Liver (tissue), 9 donors: ENCODE measurements around the gene CLPTM1L. TPM values are rescaled to one million over a fixed set of nuclear protein-coding genes. Genes with fewer than 3 reads are reported as not detected.
A peak's percentile ranks its signal among the peaks of the same experiment; 100 is the strongest.

ENCODE experiments used
- DNase-seq: peaks from one replicate; pipeline ENCODE4 v3.0.0-alpha.2; 2017; ENCODE audit warnings: low spot score
- H3K27ac ChIP-seq, 2 donors: one replicate each; pipeline ENCODE4 v1.7.0; 2013; ENCODE audit warnings: inconsistent platforms in 2 of 2, low read length in 2 of 2, control low read depth in 1 of 2, low read depth in 1 of 2, mild to moderate bottlenecking in 1 of 2
- H3K27me3 ChIP-seq, 4 donors: one replicate each; pipeline versions ENCODE4 v1.6.1 to v1.7.0; 2013; ENCODE audit warnings: low read length in 3 of 4, inconsistent platforms in 1 of 4, mild to moderate bottlenecking in 1 of 4, moderate library complexity in 1 of 4; ENCODE audit not compliant: control insufficient read depth in 4 of 4, insufficient read depth in 4 of 4
- H3K36me3 ChIP-seq, 4 donors: one replicate each; pipeline versions ENCODE4 v1.6.1 to v1.7.0; 2013; ENCODE audit warnings: low read length in 3 of 4, mild to moderate bottlenecking in 3 of 4, low read depth in 1 of 4, moderate library complexity in 1 of 4; ENCODE audit not compliant: control insufficient read depth in 4 of 4, insufficient read depth in 3 of 4
- H3K4me1 ChIP-seq, 4 donors: one replicate each; pipeline versions ENCODE4 v1.6.1 to v1.7.0; 2013; ENCODE audit warnings: low read length in 3 of 4, mild to moderate bottlenecking in 3 of 4, moderate library complexity in 1 of 4; ENCODE audit not compliant: control insufficient read depth in 4 of 4, insufficient read depth in 4 of 4
- H3K4me3 ChIP-seq, 3 donors: one replicate each; pipeline versions ENCODE4 v1.6.1 to v1.7.0; 2013; ENCODE audit warnings: low read length in 3 of 3, control low read depth in 1 of 3, low read depth in 1 of 3, mild to moderate bottlenecking in 1 of 3
- H3K9ac ChIP-seq, 2 donors: one replicate each; pipeline ENCODE4 v1.7.0; 2013; ENCODE audit warnings: low read length in 2 of 2, mild to moderate bottlenecking in 2 of 2, moderate library complexity in 2 of 2, control low read depth in 1 of 2, low read depth in 1 of 2
- H3K9me3 ChIP-seq, 4 donors: one replicate each; pipeline versions ENCODE4 v1.6.1 to v1.7.0; 2013; ENCODE audit warnings: low read length in 3 of 4; ENCODE audit not compliant: control insufficient read depth in 4 of 4
- ATF3 ChIP-seq: IDR thresholded peaks from 2 replicates; pipeline ENCODE4 v1.6.1; 2016; ENCODE audit warnings: antibody characterized with exemption
- CTCF ChIP-seq: fragments of 150-350 bp; IDR thresholded peaks from 2 replicates; pipeline ENCODE4 v1.5.1; 2017; ENCODE audit warnings: improper control_type of control experiment, low read depth, low read length; ENCODE audit not compliant: missing input control
- EGR1 ChIP-seq, 2 donors: IDR thresholded peaks; 2 replicates each; pipeline ENCODE4 v1.6.1; 2016 to 2018; ENCODE audit warnings: antibody characterized with exemption in 2 of 2, low read depth in 2 of 2
- FOXA1 ChIP-seq: IDR thresholded peaks from 2 replicates; pipeline ENCODE4 v1.6.1; 2016; ENCODE audit warnings: antibody characterized with exemption
- FOXA2 ChIP-seq: IDR thresholded peaks from 2 replicates; pipeline ENCODE4 v1.6.1; 2016; ENCODE audit warnings: antibody characterized with exemption
- GABPA ChIP-seq, 2 donors: IDR thresholded peaks in 1 of 2; conservative IDR thresholded peaks in 1 of 2; 2 replicates each; pipeline ENCODE4 v1.6.1; 2016; ENCODE audit warnings: antibody characterized with exemption in 2 of 2, mild to moderate bottlenecking in 1 of 2, moderate library complexity in 1 of 2
- HNF4A ChIP-seq, 2 donors: conservative IDR thresholded peaks; 2 replicates each; pipeline ENCODE4 v1.6.1; 2016; ENCODE audit warnings: antibody characterized with exemption in 2 of 2, mild to moderate bottlenecking in 2 of 2
- HNF4G ChIP-seq: IDR thresholded peaks from 2 replicates; pipeline ENCODE4 v1.6.1; 2016; ENCODE audit warnings: antibody characterized with exemption
- JUND ChIP-seq, 2 donors: IDR thresholded peaks; 2 replicates each; pipeline ENCODE4 v1.6.1; 2016; ENCODE audit warnings: antibody characterized with exemption in 2 of 2
- MAX ChIP-seq: IDR thresholded peaks from 2 replicates; pipeline ENCODE4 v1.6.1; 2016; ENCODE audit warnings: antibody characterized with exemption
- NR2F2 ChIP-seq: IDR thresholded peaks from 2 replicates; pipeline ENCODE4 v1.6.1; 2016; ENCODE audit warnings: antibody characterized with exemption
- RAD21 ChIP-seq, 2 donors: IDR thresholded peaks; 2 replicates each; pipeline ENCODE4 v1.6.1; 2016; ENCODE audit warnings: antibody characterized with exemption in 2 of 2, mild to moderate bottlenecking in 2 of 2
- REST ChIP-seq: IDR thresholded peaks from 2 replicates; pipeline ENCODE4 v1.6.1; 2016; ENCODE audit warnings: antibody characterized with exemption, mild to moderate bottlenecking
- RXRA ChIP-seq, 2 donors: IDR thresholded peaks; 2 replicates each; pipeline ENCODE4 v1.6.1; 2017 to 2018; ENCODE audit warnings: antibody characterized with exemption in 2 of 2, mild to moderate bottlenecking in 1 of 2
- SP1 ChIP-seq: IDR thresholded peaks from 2 replicates; pipeline ENCODE4 v1.6.1; 2018; ENCODE audit warnings: antibody characterized with exemption, mild to moderate bottlenecking
- TAF1 ChIP-seq: conservative IDR thresholded peaks from 2 replicates; pipeline ENCODE4 v1.6.1; 2016; ENCODE audit warnings: antibody characterized with exemption, mild to moderate bottlenecking
- YY1 ChIP-seq: IDR thresholded peaks from 2 replicates; pipeline ENCODE4 v1.6.1; 2016; ENCODE audit warnings: antibody characterized with exemption, mild to moderate bottlenecking
- ZBTB33 ChIP-seq: IDR thresholded peaks from 2 replicates; pipeline ENCODE4 v1.6.1; 2016; ENCODE audit warnings: antibody characterized with exemption
- WGBS: extraction: QIAGEN DNeasy Blood & Tissue Kit; methylation state at CpG from one replicate; pipeline ENCODE4 v1.1.7; 2013; 5-methylcytosine and 5-hydroxymethylcytosine counted together
- polyA plus RNA-seq, 2 donors: library from polyadenylated mRNA; stranded (reverse) in 1 of 2; unstranded in 1 of 2; fragments of 200-250 nt in 1 of 2; fragments of >200 nt in 1 of 2; fragmentation: Nextera tagmentation in 1 of 2; extraction: Ambion mirVana in 1 of 2; gene quantifications; one replicate each; pipeline versions ENCODE4 v1.2.1 to v1.2.3, GENCODE V29; 2013 to 2015
- total RNA-seq, 2 donors: library from RNA; depleted of rRNA; stranded (reverse); fragments of >200 nt; gene quantifications; one replicate each; pipeline ENCODE4 v1.2.3, GENCODE V29; 2014
- donor health status: healthy.
- donor health status: healthy.
- donor health status: healthy.
- donor health status: healthy.
- donor health status: healthy.

Gene CLPTM1L
- total and polyA plus RNA-seq, 4 donors, result 69.2 to 255 (median 146) TPM

- H3K9ac ChIP-seq, result peak overlapping the region; percentile 36 to 43
- no peaks in the 10 kb centered on the region for H3K27me3 ChIP-seq
- peak overlapping the region in 2 of 3 donors; percentile 61 to 66 for H3K4me3 ChIP-seq
- H3K36me3 ChIP-seq, result no peaks in the 10 kb centered on the region
- DNase-seq, result peak; percentile 78
- peaks cover 1 to 13% (median 8%) of the 10 kb centered on the region in 4 donors for H3K4me1 ChIP-seq
- H3K9me3 ChIP-seq, result no peaks in the 10 kb centered on the region
- peak in 1 of 2 donors; percentile 36 for TF ChIP-seq RAD21 (IDR thresholded peaks at IDR 0.05)
- no peak for TF ChIP-seq YY1
- peak; percentile 50 for TF ChIP-seq REST
- peak; percentile 68 for TF ChIP-seq SP1
- peak; percentile 47 to 52 for TF ChIP-seq HNF4A (conservative IDR thresholded peaks at IDR 0.05)
- peak in 1 of 2 donors; percentile 23 for TF ChIP-seq GABPA (IDR thresholded peaks at IDR 0.05 in 1 of 2, conservative IDR thresholded peaks at IDR 0.05 in 1 of 2)
- no peak for TF ChIP-seq FOXA1
- peak overlapping the region; percentile 22 to 59 for H3K27ac ChIP-seq
- 13% methylated on average over 48 of the region's 48 CpGs for WGBS
Observed at GRCh38 chr5:1385395-1386273, 40.7 kb upstream of the CLPTM1L start.

- WGBS, result 83% methylated on average over 10 of the region's 10 CpGs
- H3K36me3 ChIP-seq, result no peaks in the 10 kb centered on the region
- TF ChIP-seq GABPA (IDR thresholded peaks at IDR 0.05 in 1 of 2, conservative IDR thresholded peaks at IDR 0.05 in 1 of 2), result no peak
- no peak for TF ChIP-seq NR2F2
- no peak for TF ChIP-seq HNF4G
- no peak for TF ChIP-seq FOXA2
- TF ChIP-seq ATF3, result no peak
- TF ChIP-seq CTCF, result no peak
- TF ChIP-seq SP1, result no peak
- TF ChIP-seq JUND (IDR thresholded peaks at IDR 0.05), result no peak
- no peak for TF ChIP-seq ZBTB33
- no peak for TF ChIP-seq FOXA1
- no peak for TF ChIP-seq YY1
- TF ChIP-seq RAD21 (IDR thresholded peaks at IDR 0.05), result no peak
- TF ChIP-seq RXRA (IDR thresholded peaks at IDR 0.05), result no peak
- TF ChIP-seq TAF1, result no peak
- no peak for TF ChIP-seq EGR1 (IDR thresholded peaks at IDR 0.05; ENCODE audit: low read depth in 2 of 2)
- no peak for TF ChIP-seq MAX
- TF ChIP-seq REST, result no peak
- no peak for TF ChIP-seq HNF4A (conservative IDR thresholded peaks at IDR 0.05)
- no peak overlapping the region for H3K4me3 ChIP-seq
- H3K27me3 ChIP-seq, result no peaks in the 10 kb centered on the region
- DNase-seq, result no peak
- H3K9me3 ChIP-seq, result no peaks in the 10 kb centered on the region
- peaks cover 3 to 18% (median 8%) of the 10 kb centered on the region in 4 donors for H3K4me1 ChIP-seq
- no peak overlapping the region for H3K27ac ChIP-seq
- no peak overlapping the region for H3K9ac ChIP-seq
Observed at GRCh38 chr5:1384521-1384920, 39.6 kb upstream of the CLPTM1L start.
